ENCODE results near the gene PPP1R9B.

PPP1R9B gene

DNA sequence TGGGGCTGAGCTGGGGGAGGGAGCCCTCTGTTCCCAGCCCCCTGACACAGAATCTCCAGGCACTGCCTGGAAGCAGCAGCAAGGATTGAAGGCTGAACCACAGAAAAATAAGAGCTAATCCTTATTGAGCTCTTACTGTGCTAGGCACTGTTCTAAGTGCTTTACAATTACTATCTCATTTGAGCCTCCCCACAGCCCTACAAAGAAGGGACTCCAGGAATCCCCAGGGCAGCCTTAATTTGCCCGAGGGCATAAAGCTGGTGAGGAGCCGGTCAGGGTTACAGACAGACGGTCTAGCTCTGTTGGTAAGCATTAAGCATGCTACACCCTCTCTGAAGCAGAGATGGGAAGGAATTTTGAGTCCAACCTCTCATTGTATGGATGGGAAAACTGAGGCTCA is 27.5 kb downstream of the PPP1R9B start:
- DNase-seq, result no peak

GRCh38 chr17:50120475-50121253 is 29.8 kb downstream of the PPP1R9B start:
- no peak for DNase-seq

DNA sequence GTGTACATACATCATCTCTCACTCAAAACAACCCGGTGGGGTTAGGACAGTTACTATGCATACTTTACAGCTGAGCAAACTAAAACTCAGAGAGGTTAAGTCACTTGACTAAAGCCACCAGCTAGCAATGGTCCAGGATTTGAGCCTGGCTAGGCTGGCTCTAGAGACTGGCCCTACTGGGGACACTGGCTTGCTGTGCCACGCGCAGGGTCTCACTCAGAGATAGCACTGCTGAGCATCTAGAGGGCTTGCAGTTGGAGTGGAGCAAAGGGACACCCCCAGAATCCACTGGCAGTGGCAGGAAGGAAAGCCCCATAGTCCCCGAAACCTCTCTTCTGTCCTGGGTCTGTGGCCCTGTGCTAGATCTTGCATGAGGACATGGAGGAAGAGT is 31.7 kb downstream of the PPP1R9B start:
- no peak for DNase-seq

DNA sequence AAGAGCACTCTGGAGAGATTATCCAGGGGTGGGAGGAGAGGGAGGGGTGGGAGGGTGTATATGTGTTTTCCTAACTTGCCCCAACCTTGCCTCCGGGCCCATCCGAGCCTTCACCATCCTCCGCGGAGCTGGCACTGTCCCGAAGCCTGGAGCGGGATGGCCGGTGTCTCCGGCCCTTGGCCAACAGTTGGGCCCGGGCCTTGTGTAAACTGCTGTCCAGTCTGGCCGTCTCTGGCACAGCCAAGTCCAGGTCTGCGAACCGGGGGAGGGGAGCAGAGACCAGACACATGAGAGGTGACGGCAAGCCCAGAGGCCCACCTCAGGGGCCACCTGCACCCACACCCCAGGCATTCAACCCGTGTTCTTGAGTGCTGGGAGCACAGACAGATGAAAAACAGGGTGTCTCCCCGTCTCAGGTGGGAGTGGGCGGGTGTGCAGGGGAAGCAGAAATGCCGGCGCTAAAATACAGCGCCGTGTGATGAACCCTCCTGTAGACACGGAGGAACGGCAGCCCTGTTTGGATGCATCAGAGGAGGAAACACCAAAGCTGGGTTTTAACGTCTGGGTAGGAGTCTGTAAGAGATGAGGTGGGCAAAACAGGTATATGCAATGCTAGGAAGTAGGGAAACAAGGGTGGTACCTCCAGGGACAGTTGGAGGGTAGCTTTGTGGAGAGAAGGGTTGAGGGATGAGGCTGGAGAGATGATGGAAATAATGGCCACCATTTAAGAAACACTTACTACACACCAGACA is 32.2 kb downstream of the PPP1R9B start:
- no peak for DNase-seq

- peak; percentile 74 for DNase-seq
These were observed 33.0 kb downstream of the PPP1R9B start for GRCh38 chr17:50117202-50118051.

DNA sequence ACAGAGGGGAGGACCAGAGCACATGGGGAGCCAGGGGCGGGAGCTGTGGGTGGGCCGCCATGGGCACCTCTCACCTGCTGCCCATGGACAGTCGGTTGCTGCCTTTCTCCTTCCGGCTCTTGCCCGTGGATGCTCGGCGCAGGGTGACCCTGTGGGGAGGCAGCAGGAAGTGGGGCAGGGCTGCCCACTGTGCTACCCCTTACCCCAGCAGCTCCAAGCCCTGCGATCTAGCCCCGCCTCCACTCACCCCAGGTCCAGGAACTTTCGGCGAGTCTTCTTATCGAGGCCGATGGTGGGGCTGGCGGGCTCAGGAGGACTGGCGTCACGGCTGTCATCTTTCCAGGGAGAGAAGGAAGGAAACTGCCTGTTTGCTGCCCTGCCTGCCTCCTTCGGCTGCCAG is 34.7 kb downstream of the PPP1R9B start:
- DNase-seq, result no peak

DNA sequence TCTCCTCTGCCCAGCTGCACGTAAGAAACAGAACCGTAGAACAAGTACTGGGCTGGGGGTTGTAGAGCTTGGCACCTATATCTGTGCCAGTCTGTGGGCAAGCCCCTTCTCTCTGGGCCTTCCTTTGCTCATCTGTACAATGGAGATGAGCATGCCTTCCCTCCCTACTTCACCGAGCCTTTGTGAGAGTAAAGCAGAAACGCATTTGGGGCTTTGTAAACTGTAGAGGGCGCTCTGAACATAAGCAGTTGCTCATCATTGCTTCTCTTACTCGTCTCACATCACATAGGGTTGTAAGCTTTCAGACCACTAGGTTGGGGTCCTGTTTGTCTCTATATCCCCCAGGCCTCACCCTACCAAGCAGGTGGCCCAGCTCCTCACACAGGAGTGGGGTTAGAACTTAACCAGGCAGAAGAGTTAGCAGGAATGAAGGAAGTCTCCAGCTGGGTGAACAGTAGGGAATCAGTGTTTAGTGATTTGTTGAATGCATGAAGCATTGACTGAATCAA is 35.6 kb downstream of the PPP1R9B start:
- DNase-seq, result peak; percentile 56

DNA sequence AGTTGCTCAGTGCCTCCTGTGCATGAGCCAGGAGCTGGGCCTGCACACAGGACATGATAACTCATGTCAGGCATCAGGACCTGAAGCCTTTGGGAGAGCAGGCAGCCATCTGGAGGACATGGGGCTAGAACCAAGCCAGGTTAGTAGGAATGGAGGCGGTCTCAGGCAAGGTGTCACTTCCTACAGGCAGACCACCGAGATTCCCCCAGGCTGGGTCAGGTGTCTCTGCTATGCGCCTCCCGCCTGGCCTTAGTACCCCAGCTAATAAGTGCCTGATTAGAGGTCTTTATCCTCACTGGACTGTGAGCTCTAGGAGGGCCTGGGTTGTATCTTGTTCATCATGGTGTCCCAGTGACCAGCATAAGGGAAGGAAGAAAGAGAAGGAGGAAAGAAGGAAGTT is 36.1 kb downstream of the PPP1R9B start:
- DNase-seq, result no peak

DNA sequence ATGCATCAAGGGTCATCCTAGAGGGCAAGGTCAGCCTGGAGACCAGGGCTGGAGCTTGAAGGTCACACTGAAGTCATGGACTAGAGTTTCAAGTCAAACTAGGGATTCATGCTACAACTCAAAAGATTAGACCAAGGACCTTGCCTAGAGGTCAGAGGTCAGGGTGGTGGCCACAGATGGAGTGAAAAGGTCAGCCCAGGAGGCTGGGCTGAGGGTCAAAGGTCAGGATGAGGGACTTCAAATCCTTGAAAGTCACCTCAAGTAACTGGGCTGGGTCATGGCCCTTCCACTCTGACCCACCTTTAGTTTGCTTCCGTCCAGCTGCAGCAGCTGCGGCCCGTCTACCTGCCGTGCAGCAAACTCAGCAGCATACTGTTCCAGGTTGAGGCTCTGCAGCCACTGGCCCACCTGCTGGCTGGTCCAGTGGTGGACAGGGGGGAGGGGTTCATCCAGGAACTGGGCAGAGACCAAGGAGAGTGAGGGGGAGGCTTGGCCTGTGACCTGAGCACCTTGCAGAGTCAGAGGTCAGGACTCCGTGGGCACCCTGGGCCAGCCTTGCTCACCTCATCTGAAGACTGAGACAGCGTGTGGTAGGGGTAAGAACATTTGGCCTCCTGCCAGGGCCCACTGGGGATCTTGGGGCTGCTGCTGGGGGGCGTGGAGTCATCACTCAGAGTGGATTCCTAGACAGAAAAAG is 36.7 kb downstream of the PPP1R9B start:
- DNase-seq, result no peak

- DNase-seq, result no peak
These were observed 37.8 kb downstream of the PPP1R9B start for GRCh38 chr17:50112694-50113093.

DNA sequence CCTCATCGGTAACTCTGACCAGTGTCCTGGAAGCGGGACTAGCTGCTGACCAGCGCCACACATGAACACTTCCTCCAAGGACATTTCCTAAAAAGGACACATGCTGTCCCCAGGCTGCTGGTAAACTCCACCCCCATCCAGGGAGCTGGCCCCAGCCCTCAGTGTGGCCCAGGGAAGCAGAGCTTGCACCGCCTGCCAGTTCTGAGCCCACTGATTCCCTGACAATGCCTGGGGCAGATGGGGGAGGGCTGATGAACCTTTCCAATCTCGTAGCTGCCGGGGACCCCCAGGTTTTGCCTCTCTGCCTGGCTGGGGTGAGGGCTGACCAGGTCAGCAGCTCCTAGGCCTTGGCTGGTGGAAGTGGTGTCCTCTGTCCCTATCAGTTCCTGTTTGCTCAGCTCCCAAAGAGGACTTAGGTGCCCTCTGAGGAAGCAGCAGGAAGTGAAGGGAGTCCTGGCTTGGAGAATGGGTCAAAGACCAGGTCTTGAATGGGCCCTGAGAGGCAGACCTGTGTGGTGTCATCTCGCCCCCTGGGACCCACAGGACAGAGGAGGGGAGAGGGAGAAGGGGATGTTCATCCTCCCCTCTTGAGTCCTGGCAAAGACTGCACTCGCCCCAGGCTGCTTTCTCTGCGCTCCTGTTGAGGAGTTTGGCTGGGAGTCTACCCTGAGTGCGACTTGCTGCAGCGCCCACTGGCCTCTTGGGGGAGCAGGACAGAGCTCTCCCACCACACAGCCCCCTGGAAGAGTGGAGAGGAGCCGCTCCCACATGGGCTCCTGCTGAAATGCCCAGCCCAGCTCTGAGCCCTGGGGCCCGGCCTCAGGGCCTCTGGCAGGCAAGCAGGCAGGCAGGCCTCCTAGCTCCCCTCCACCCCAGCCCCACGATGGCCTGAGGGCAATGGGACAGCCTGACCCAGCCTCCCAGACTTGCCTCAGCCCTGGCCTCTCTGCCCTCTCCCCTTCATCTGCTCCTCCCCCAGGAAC is 38.5 kb downstream of the PPP1R9B start:
- no peak for DNase-seq

GRCh38 chr17:50110591-50111349 is 39.7 kb downstream of the PPP1R9B start:
- no peak for DNase-seq

GRCh38 chr17:50109785-50110184 is 40.7 kb downstream of the PPP1R9B start:
- no peak for DNase-seq

GRCh38 chr17:50109207-50109606 is 41.3 kb downstream of the PPP1R9B start:
- DNase-seq, result no peak

- no peak for DNase-seq
These were observed 41.9 kb downstream of the PPP1R9B start for GRCh38 chr17:50108556-50108955.

GRCh38 chr17:50107790-50108414 is 42.6 kb downstream of the PPP1R9B start:
- DNase-seq, result no peak

GRCh38 chr17:50106393-50107131 is 43.9 kb downstream of the PPP1R9B start:
- no peak for DNase-seq

DNA sequence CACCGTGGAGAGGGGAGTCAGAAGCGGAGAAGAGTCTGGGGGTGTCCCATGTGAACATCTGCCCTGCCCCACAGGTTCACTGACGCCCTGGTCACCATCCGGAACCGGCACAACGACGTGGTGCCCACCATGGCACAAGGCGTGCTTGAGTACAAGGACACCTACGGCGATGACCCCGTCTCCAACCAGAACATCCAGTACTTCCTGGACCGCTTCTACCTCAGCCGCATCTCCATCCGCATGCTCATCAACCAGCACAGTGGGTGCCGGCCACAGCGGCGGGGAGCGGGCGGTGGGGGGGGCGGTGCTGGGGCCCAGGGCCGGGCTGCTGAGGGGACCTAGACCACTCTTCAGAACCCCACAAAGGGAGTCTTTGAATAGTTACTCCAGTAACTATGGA is 44.7 kb downstream of the PPP1R9B start:
- DNase-seq, result no peak

GRCh38 chr17:50103941-50104340 is 46.5 kb downstream of the PPP1R9B start:
- no peak for DNase-seq
